Activated naive CD4-positive, alpha-beta T cell treated with Interleukin-2 at 50 U/mL for 16 hours (primary cell): ENCODE data around the gene SRRM4.
"Not testable (repeated sequence)": the region's sequence is repeated elsewhere in the genome, so short reads cannot be mapped to it uniquely, and the experiment has no call there.

Source experiments
- DNase-seq: peaks from one replicate; pipeline ENCODE4 v3.0.0-alpha.2; 2020

The SRRM4 gene, protein sequence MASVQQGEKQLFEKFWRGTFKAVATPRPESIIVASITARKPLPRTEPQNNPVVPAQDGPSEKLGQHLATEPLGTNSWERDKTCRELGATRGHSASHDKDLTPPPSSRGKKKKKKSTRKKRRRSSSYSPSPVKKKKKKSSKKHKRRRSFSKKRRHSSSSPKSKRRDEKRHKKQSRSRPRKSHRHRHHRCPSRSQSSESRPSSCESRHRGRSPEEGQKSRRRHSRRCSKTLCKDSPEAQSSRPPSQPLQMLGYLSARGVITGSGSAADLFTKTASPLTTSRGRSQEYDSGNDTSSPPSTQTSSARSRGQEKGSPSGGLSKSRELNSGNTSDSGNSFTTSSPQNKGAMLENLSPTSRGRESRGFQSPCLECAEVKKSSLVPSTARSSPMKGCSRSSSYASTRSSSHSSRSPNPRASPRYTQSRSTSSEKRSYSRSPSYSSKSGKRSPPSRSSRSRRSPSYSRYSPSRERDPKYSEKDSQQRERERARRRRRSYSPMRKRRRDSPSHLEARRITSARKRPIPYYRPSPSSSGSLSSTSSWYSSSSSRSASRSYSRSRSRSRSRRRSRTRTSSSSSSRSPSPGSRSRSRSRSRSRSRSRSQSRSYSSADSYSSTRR

GRCh38 chr12:118981285-118982211, at the start of gene SRRM4:
TSS of gene SRRM4 (plus strand) at chr12:118981541. CDS start at chr12:118981883, 342 bp downstream.
- no peak for DNase-seq

DNA sequence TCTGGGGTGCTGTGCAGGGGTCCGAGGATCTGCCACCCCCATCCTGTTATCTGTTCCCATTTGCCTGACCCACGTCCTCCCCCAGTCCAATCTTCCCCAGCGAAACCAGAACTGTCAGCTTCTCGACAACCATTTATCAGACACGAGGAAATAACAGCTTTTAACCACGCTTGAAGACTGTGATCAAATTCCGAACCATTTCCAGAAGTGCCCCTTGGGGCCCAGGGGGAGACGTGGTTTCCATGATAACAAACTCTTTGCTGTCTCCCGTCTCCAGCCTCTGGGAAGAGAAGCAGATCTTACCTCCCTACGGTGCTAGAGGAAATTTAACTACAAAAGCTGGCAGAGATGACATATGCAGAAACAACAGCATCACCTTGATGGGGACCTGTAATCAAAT, 35.1 kb upstream of the SRRM4 start:
- DNase-seq = no peak

GRCh38 chr12:118958520-118958919, 22.8 kb upstream of the SRRM4 start:
- no peak for DNase-seq

- DNase-seq = no peak
Measured at GRCh38 chr12:118959348-118959747, 22.0 kb upstream of the SRRM4 start.

GRCh38 chr12:118959985-118960560, 21.3 kb upstream of the SRRM4 start:
- no peak for DNase-seq

DNA sequence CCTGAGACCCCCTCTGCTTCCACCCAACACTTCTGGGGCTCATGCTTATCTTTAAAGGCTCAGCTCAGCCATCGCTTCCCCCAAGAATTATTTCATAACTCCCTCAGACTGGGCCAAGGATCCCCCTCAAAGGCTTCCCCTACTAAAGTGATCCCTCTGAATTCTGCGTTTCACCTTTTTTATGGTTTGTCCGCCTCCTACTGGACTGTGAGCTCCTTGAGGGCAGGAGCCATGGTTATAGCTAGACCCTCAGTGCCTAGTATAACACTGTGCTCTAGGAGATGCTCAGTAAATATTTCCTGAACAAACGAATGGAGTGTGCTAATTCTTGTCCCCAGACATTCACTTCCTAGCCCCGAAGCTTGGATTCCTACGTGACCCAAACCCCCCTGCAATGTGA, 20.5 kb upstream of the SRRM4 start:
- DNase-seq = no peak

DNA sequence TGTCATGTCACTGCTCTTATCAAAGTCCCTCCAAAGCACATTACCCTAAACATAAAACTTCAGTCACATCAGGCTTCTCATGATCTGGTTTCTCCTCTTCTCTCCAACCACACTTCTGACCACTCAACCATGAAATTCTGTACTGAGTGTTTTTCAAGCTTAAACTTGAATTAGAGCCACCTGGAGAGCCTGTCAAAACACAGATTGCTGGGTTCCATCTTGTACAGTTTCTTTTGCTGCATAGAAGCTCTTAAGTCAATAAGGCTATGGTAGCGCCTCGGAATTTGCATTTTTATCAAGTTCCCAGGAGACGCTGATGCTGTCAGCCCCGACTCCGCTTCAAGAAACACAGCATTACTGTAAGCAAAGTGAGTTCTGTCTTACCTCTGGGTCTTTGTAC, 16.4 kb upstream of the SRRM4 start:
- DNase-seq = no peak

DNA sequence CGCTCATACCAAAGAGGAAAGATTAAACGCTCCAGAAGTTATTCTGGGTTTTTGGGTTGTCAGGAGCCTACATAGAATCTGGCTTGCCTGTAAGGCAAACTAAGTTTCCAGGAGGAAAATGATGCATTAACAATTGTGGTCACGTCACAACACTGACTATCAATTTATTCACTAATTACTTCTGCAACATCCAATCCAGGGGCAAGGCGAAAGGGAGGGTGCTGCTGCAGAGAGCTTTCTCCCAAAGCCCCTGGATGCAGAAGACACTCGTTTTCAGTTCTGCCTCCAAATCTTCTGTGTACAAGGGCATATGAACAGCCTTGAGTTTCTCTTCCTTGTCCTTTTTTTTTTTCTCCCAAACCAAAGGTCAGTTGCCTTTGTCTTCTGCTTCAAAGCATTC, 10.5 kb upstream of the SRRM4 start:
- no peak for DNase-seq

GRCh38 chr12:118972982-118973381, 8.4 kb upstream of the SRRM4 start:
- DNase-seq = no peak

DNA sequence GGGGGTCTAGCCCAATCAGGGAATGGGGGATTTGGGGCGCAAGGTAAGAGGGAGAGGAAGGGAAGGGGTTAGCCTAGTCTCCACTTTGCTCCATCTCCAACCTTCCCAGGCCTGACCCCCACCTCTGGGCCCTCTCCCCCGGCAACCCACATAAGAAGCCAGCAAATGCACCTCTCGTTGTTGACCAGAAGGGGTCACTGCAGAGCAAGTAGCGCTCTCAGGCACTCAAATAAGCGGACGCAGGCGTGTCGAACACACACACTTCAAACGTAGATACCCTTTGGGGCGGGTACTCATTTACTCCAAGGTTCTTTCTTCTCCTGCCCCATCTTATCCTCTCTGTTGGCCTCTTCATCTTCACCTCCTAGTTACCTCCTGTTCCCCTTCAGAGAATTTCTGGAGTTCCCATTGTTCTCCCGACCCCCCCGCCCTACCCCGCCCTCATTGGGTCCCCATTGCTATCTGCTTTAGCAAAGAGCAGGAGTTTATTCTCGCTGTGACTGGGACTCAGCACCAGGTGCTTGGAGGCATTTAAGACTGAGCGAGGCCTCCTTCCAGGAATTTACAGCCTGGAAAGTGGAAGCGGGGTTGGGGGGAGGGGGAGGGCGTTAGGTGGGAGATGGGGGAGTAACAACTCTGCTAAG, 1.5 kb upstream of the SRRM4 start:
- no peak for DNase-seq

- no peak for DNase-seq
Measured at GRCh38 chr12:118980407-118981014, 830 bp upstream of the SRRM4 start.

GRCh38 chr12:118982302-118982701, 961 bp downstream of the SRRM4 start:
- DNase-seq = no peak

DNA sequence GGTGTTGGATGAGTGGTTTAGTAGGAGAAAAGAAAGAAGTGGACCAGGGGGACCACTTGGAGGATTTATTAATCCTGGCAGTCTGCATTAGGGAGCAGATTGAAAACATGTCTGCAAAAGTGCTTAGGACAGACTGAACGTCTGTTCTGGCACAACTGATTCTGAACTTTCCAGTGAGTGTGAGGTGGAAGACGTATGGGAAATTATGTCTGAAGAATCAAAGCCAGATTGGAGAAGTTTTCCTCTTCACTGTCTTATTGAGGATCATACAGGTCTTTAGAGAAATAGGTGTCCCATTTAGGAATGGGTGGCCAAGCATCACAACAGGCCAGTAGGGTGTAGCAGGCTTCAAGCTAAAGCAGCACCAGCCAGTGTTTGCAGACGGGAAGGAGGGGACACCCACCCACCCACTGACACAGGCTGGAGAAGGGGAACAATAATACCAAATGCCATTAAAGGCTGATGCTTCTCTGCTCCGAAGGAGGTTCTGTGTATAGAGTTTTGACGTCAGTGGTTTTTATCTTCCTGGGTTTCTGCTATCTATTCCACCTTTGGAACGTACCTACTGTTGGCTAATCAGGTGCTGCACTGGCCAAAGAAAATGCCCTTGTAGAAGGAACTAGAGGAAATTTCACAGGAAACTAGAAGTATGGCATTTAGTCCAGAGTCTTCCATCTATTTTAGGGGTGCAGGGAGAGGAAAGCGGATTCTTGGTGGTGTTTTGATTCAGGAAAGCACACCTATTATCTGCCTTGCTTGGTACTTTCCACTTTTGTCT, 1.8 kb downstream of the SRRM4 start:
- no peak for DNase-seq

- DNase-seq = no peak
Measured at GRCh38 chr12:118984161-118984943, 3.0 kb downstream of the SRRM4 start.

- DNase-seq = no peak
Measured at GRCh38 chr12:118986050-118986449, 4.7 kb downstream of the SRRM4 start.

- no peak for DNase-seq
Measured at GRCh38 chr12:118999107-118999506, 17.8 kb downstream of the SRRM4 start.

DNA sequence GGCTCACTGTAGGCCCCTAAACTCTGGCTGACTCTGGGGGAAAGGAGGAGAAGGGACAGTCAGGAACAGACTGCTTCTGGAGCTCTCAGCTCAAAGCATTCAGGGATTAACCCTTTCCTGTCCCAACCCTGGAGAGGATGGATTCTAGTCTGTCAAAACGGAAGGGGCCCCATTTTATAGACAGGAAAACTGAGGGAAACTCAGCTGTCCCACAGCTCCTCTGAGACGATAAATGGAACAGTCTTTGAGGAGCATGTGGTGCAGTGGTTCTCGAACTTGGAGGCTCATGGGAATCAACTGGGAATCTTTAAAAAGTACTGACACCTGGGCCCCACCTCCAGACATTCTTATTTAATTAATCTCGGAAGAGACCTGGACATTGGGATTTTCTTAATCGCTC, 23.7 kb downstream of the SRRM4 start:
- DNase-seq = no peak

- no peak for DNase-seq
Measured at GRCh38 chr12:119005913-119006312, 24.6 kb downstream of the SRRM4 start.

GRCh38 chr12:119006746-119007145, 25.4 kb downstream of the SRRM4 start:
- DNase-seq = no peak

DNA sequence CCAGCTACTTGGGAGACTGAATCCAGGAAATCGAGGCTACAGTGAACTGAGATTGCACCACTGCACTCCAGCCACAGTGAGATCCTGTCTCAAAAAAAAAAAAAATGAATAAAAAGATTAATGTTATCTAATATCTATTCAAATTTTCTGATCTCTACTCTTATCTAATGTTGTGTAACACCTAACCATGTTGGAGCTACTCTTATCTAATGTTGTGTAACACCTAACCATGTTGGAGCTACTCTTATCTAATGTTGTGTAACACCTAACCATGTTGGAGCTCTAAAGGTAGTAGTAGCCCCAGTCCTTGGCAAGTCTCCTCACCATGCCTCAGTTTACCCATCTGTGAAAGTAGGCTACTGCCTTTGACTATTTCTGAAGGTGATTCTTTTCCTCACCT, 26.9 kb downstream of the SRRM4 start:
- DNase-seq = not testable (repeated sequence)
